OCI-LY7 (cell line): ENCODE measurements around the gene BMPR2.

Source experiments
- EZH2phosphoT487 ChIP-seq: fragments of 200-600 bp; sonication (generic); IDR thresholded peaks from 2 replicates; pipeline ENCODE4 v1.6.1; 2018; ENCODE audit warnings: low read depth, borderline replicate concordance, mild to moderate bottlenecking, mixed run types, antibody characterized with exemption, low read length, moderate library complexity, mixed read lengths
- TF ChIP-seq, protein P1 (sequence below): fragments of 200-600 bp; sonication (generic); conservative IDR thresholded peaks from 2 replicates; pipeline ENCODE4 v1.5.1; 2014; ENCODE audit warnings: mild to moderate bottlenecking, antibody characterized with exemption, low read length, moderate library complexity, mixed read lengths

DNA sequence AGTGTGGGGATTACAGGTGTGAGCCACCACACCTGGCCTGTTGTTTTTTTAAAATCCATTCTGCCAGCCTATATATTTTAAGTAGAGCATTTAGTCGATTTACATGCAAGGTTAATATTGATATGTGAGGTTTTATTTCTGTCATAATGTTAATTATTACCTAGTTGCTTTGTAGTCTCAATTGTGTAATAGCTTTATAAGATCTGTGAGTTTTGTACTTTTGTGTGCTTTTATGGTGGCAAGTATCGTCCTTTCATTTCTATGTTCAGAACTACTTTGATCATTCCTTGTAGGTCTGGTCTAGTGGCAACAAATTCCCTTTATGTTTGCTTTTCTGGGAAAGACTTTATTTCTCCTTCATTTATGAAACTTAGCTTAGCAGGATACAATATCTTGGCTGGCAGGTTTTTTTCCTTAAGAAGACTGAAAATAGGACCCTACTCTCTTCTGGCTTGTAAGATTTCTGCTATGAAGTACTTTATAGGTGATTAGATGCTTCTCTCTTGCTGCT, 207.6 kb downstream of the BMPR2 start:
- TF ChIP-seq, protein P1, sequence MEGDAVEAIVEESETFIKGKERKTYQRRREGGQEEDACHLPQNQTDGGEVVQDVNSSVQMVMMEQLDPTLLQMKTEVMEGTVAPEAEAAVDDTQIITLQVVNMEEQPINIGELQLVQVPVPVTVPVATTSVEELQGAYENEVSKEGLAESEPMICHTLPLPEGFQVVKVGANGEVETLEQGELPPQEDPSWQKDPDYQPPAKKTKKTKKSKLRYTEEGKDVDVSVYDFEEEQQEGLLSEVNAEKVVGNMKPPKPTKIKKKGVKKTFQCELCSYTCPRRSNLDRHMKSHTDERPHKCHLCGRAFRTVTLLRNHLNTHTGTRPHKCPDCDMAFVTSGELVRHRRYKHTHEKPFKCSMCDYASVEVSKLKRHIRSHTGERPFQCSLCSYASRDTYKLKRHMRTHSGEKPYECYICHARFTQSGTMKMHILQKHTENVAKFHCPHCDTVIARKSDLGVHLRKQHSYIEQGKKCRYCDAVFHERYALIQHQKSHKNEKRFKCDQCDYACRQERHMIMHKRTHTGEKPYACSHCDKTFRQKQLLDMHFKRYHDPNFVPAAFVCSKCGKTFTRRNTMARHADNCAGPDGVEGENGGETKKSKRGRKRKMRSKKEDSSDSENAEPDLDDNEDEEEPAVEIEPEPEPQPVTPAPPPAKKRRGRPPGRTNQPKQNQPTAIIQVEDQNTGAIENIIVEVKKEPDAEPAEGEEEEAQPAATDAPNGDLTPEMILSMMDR: no peak
- TF ChIP-seq EZH2phosphoT487: no peak
